ENCODE data around the gene GNPDA2.

The GNPDA2 gene

DNA sequence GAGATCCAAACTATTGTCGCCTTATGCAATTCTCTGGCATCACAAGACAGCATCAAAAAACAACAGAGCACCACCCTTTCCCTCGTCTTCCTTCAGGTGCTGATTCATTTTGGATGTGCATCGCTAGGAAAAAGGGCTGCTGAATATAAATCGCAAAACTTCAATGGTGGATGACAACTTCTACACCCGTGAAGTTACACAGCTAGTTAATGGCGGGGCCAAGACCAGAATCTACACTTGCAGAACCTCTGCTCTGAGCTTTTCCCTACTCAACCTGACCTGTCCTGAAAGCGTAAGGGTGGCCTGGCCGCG, 674 bp downstream of the GNPDA2 start:
- TF ChIP-seq, protein P1, sequence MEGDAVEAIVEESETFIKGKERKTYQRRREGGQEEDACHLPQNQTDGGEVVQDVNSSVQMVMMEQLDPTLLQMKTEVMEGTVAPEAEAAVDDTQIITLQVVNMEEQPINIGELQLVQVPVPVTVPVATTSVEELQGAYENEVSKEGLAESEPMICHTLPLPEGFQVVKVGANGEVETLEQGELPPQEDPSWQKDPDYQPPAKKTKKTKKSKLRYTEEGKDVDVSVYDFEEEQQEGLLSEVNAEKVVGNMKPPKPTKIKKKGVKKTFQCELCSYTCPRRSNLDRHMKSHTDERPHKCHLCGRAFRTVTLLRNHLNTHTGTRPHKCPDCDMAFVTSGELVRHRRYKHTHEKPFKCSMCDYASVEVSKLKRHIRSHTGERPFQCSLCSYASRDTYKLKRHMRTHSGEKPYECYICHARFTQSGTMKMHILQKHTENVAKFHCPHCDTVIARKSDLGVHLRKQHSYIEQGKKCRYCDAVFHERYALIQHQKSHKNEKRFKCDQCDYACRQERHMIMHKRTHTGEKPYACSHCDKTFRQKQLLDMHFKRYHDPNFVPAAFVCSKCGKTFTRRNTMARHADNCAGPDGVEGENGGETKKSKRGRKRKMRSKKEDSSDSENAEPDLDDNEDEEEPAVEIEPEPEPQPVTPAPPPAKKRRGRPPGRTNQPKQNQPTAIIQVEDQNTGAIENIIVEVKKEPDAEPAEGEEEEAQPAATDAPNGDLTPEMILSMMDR (IDR thresholded peaks at IDR 0.05; ENCODE audit: low read depth, low read length) = no peak
- H3K4me3 ChIP-seq (ENCODE audit: low read depth, low read length) = peak overlapping the region; percentile 84
- peak; percentile 26 for DNase-seq (ENCODE audit: low read depth, low spot score)
- in situ Hi-C loops (cut with HindIII; ENCODE audit: low sequenced_read_pairs) = no loop called here

DNA sequence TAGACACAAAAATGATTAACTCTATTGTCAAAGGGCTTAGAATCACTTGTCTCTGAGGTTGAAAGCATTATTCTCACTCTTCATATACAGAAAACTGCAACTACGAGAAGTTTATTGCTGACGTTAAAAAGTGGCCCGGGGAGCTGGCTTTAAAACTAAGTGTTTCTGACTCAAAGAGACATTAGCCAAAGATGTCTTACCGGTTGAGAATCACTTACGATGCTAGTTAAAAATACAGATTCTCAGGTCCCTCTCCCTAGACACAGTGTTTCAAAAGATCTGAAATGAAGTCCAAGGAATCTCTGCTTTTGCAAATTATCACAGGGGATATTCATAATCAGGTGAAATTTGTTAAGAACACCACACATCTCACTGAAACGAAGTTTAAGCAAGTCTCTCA, 1.2 kb downstream of the GNPDA2 start:
- peak; percentile 8 for DNase-seq (ENCODE audit: low read depth, low spot score)
- peak overlapping the region; percentile 84 for H3K4me3 ChIP-seq (ENCODE audit: low read depth, low read length)
- TF ChIP-seq, protein P1 (IDR thresholded peaks at IDR 0.05; ENCODE audit: low read depth, low read length) = no peak
- in situ Hi-C loops (cut with HindIII; ENCODE audit: low sequenced_read_pairs) = no loop called here

DNA sequence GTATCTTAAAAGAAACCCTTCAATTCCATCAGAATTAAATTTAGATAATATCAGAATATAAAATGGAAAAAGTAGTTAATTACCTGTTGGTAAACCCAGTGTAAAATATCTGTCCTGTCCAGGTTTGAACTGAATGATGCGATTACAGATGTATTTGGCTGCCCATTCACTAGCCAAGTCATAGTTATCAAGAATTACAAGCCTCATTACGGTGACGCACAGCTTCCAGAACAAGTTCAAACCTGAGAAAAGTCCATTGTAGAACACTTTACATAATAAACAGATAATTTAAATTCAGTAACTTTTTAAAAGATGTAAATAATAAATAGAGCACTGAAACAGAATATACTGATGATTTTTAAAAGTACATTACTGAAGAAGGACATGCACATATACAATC, 4.4 kb downstream of the GNPDA2 start:
- in situ Hi-C loops (cut with HindIII; ENCODE audit: low sequenced_read_pairs) = no loop called here
- no peak for DNase-seq (ENCODE audit: low read depth, low spot score)
- TF ChIP-seq, protein P1 (IDR thresholded peaks at IDR 0.05; ENCODE audit: low read depth, low read length) = no peak
- H3K4me3 ChIP-seq (ENCODE audit: low read depth, low read length) = no peak overlapping the region

DNA sequence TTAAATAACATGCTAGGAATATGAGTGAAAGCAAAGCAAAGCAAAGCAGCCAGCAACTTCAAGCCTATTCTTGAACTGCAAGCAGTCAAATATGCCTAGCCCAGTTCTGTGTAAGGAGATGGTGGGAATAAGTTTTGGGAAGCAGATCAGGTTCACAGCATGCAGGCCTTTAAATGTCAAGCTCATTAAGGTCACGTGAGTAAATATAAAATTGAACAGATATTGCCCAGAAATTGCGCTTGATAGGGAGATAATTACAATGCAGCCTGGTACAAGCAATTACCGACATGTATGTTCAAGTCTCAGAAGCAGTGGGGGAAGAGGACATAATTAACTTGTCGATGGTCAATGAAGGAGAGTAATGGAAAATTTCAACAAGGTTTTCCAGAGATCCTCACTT, 6.0 kb downstream of the GNPDA2 start:
- no peak for DNase-seq (ENCODE audit: low read depth, low spot score)
- in situ Hi-C loops (cut with HindIII; ENCODE audit: low sequenced_read_pairs) = no loop called here
- no peak overlapping the region for H3K4me3 ChIP-seq (ENCODE audit: low read depth, low read length)
- TF ChIP-seq, protein P1 (IDR thresholded peaks at IDR 0.05; ENCODE audit: low read depth, low read length) = no peak

DNA sequence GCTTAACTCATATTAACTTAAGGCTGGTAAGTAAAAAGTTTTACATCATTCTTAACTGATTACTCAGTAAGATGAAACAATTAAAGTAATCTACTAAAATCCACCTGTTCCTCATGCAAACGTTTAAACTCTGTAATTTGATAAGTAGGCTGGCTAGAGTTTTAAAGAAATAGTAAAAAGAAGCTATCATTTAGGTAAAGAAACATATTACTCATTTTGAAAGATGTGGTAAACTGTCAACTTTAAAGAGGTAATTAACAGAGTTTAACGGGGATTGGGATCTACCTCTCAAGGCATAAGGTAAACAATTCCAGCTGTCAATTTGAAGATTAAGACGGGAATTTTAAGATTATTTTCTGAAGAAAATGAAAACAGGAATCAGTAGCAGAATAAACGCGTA, 9.8 kb downstream of the GNPDA2 start:
- no peak for DNase-seq (ENCODE audit: low read depth, low spot score)
- in situ Hi-C loops (cut with HindIII; ENCODE audit: low sequenced_read_pairs) = no loop called here
- no peak overlapping the region for H3K4me3 ChIP-seq (ENCODE audit: low read depth, low read length)
- TF ChIP-seq, protein P1 (IDR thresholded peaks at IDR 0.05; ENCODE audit: low read depth, low read length) = no peak

DNA sequence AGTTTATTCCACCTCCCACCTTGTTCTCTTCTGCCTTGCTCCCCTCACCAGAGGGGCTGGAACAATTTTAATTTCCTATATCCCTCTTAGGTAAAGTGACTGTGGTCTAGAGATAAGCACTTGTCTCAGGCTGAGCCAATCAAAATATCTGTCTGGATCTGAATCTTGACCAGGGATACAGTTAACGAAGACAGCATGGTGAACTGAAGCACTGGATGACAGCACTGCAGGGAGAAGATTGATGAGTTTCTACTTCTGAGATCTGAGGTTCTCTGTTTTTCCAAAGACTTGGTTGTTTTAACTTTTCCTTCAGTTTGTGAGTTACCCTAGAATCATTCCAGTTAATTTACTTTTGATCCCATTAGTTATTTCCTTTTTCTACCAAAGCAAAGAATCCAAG, 13.2 kb downstream of the GNPDA2 start:
- no peak overlapping the region for H3K4me3 ChIP-seq (ENCODE audit: low read depth, low read length)
- TF ChIP-seq, protein P1 (IDR thresholded peaks at IDR 0.05; ENCODE audit: low read depth, low read length) = no peak
- no peak for DNase-seq (ENCODE audit: low read depth, low spot score)
- in situ Hi-C loops (cut with HindIII; ENCODE audit: low sequenced_read_pairs) = no loop called here

DNA sequence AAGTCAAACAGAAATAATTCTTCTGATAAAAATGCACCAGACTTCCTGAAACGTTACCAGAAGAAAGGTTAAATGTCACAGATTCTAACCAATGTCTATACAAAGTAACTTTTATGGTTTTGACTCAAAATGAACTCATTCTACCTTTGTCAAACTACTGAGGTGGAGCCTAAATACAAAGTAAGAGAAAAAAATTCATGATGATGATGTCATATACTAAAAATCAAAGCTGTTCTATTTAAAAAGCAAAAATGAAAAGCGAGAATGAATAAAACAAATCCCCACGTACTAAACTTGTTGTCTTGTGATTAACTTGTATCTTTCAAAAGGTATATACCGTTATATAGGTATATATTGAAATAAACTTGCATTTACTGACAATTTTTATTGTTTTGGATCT, 21.7 kb downstream of the GNPDA2 start:
- TF ChIP-seq, protein P1 (IDR thresholded peaks at IDR 0.05; ENCODE audit: low read depth, low read length) = no peak
- no peak overlapping the region for H3K4me3 ChIP-seq (ENCODE audit: low read depth, low read length)
- DNase-seq (ENCODE audit: low read depth, low spot score) = no peak
- in situ Hi-C loops (cut with HindIII; ENCODE audit: low sequenced_read_pairs) = no loop called here
